HG03095 (cell line): ENCODE data around the gene TSPO.
"Not testable (repeated sequence)": the region's sequence is repeated elsewhere in the genome, so short reads cannot be mapped to it uniquely, and the experiment has no call there.

Experiments used
- ATAC-seq: cut with Tn5 transposase; IDR thresholded peaks from one replicate; pipeline ENCODE4 v1.9.1; 2021; ENCODE audit warnings: moderate library complexity; ENCODE audit not compliant: unreplicated experiment

Gene TSPO

GRCh38 chr22:43151251-43152002 lies at the start of gene TSPO:
Gene TSPO (plus strand): TSS chr22:43151559. CDS start chr22:43159239, 7,680 bp downstream.
- no peak for ATAC-seq

- ATAC-seq = not testable (repeated sequence)
These were observed 47.2 kb upstream of the TSPO start for GRCh38 chr22:43104056-43104625.

- not testable (repeated sequence) for ATAC-seq
These were observed 46.4 kb upstream of the TSPO start for GRCh38 chr22:43104950-43105349.

DNA sequence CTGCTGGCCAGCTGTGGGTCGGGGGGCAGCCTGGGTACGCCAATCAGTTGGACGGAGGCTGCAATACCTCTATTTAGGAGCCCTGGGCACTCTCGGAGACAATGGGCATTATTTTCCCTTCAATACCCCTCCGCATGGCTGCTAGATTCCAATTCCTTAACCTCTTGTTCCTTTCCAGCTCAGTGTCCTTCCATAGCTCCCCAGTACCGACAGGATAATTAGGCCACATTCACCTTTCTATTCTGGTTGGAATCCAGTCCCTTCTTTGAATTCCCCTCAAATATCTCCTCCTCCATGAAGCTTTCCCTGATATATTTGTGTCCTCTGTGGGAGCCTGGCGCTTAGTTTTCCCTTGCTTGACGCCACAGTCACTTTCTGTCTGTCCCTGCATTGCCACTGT lies 45.1 kb upstream of the TSPO start:
- ATAC-seq = no peak

- no peak for ATAC-seq
These were observed 41.8 kb upstream of the TSPO start for GRCh38 chr22:43109511-43109910.

DNA sequence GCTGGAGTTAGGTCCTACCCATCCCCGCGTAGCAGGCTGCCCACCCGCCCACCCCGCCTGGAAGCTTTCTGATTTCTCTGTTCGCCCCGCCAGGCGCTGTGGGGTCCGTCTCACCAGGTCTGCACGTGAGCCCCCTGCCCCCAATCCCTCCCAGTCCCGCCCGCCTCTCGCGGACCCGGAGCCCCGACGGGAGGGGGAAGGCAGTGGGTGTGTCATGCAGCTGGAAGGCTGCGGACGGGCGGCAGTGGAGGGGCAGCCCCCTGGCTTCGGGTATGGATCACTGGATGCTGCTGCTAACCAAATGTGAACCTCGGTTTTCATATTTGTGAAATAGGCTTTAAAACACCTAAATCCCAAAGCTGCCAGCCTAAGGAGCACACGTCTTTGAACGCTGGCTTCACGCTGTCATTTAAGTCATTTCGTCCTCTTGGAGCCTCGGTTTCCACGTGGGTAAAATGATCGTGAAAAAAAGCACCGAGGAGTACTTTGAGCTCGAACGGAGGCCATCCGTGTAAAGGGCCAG lies 41.4 kb upstream of the TSPO start:
- ATAC-seq = no peak

GRCh38 chr22:43110444-43110926 lies 40.9 kb upstream of the TSPO start, which contains the start of gene BIK:
Gene BIK (plus strand): TSS chr22:43110750. CDS start chr22:43124023, 13,273 bp downstream.
- ATAC-seq = peak; percentile 34

DNA sequence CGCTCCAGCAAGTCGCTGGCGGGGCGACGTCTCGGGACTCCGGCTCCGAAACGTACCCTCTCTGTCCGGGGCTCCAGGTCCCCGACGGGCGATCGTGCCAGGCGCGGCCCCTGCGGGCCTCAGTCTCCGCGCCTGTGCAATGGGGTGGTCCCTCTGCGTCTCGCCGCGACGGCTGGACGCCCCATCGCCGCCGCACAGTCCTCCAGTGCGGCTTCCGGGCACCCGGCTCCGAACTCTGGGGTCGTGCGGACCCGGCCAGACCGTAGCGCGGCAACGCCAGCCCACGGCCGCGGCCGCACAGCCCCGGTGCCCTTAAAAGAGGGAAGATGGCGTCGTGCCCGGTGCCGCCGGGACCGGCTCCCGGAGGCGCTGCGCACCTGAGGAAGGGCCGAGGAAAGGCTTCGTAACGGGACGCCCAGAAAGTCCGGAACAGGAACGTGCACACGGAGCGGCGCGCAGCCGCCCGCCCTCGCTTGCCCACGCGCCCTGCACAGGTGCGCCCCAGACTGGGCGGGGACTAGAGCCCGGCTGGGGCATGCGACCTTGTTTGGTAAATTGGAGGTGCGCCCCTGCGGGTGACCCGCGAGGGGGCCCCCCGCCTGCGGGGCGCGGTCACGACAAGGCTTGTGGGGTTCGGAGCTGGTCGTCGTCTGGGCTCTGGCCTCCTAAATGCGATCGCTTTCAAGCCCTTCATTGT lies 40.3 kb upstream of the TSPO start:
- ATAC-seq = peak; percentile 38

DNA sequence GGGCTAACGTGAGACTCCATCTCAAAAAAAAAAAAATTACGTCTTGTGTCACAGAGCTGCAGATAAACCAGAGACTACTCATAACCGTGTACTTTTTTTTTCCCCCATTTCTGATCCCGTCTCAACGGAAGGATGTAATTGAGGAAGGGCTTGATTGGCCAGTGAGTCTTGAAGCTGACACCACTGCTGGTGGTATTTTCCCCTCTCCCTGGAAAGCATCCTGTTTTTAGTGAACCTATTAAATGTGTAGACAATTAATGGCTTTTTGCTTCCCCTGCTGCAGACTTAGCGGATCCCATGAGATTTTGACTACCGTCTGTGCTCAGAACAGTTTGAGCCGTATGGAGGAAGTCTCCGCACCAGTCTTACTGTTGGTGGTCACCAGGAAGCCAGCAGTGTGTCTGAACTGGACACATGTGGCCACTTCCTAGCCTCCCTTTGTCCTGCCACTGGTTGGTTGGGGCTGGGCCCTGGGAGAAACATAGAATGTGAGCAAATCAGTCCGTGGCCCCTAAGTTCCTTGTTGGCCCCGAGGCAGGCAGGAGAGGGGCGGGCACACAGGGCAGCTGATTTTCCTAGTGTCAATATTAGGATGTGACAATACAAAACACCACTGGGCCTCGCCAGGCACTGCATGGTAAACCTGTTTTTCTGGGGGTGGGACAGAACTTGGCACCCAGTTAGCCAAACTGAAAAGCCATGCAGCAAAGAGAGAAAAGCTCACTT lies 37.7 kb upstream of the TSPO start:
- no peak for ATAC-seq

- no peak for ATAC-seq
These were observed 36.4 kb upstream of the TSPO start for GRCh38 chr22:43114958-43115357.

GRCh38 chr22:43116932-43117331 lies 34.4 kb upstream of the TSPO start:
- no peak for ATAC-seq

GRCh38 chr22:43118024-43118849 lies 33.1 kb upstream of the TSPO start:
- no peak for ATAC-seq

- ATAC-seq = no peak
These were observed 32.4 kb upstream of the TSPO start for GRCh38 chr22:43118953-43119458.

GRCh38 chr22:43126501-43127165 lies 24.7 kb upstream of the TSPO start:
- ATAC-seq = no peak

- no peak for ATAC-seq
These were observed 24.0 kb upstream of the TSPO start for GRCh38 chr22:43127166-43127908.

GRCh38 chr22:43128116-43128515 lies 23.2 kb upstream of the TSPO start:
- ATAC-seq = no peak

GRCh38 chr22:43128928-43129424 lies 22.4 kb upstream of the TSPO start:
- ATAC-seq = no peak
